ENCODE data around the gene ZNF487. TPM values are rescaled to one million over a fixed set of nuclear protein-coding genes. Genes with fewer than 3 reads are reported as not detected.

ZNF487 gene
- total RNA-seq, 1 experiment from 2014 or later: 4.0 TPM

- Histone ChIP-seq H3K27ac (ENCODE audit: low read depth, low read length) (no peak overlapping the region), H3K4me2 (ENCODE audit: low read length) (no peak overlapping the region), H3K9ac (ENCODE audit: low read length) (no peak overlapping the region), H3K9me3 (ENCODE audit: control insufficient read depth in 1 of 2, insufficient read depth in 1 of 2, low read depth in 1 of 2, low read length in 2 of 2) (peaks cover 25 to 26% of the 10 kb centered on the region in 2 experiments; a peak in 3 of 4 replicates), H3K9me2 (ENCODE audit: insufficient read depth) (no peaks in the 10 kb centered on the region), H3K36me3 (ENCODE audit: control insufficient read depth in 1 of 2, insufficient read depth in 2 of 2, low read length in 2 of 2) (no peaks in the 10 kb centered on the region), H4K20me1 (ENCODE audit: insufficient read depth) (no peaks in the 10 kb centered on the region), H3K4me1 (ENCODE audit: control insufficient read depth in 1 of 2, insufficient read depth in 2 of 2, low read length in 2 of 2) (no peaks in the 10 kb centered on the region), H2AFZ (ENCODE audit: low read depth, low read length, poor library complexity, severe bottlenecking) (no peak overlapping the region), H3K4me3 (replicated peaks in 1 of 2; ENCODE audit: low read depth in 1 of 2, low read length in 2 of 2) (no peak overlapping the region), H3K79me2 (ENCODE audit: insufficient read depth, low read length) (no peaks in the 10 kb centered on the region), H3K27me3 (ENCODE audit: insufficient read depth, low read length) (no peaks in the 10 kb centered on the region)
- ChIA-PET RAD21 (ENCODE audit: low non-redundant PET in 1 of 2, low total read pairs in 2 of 2, uncharacterized antibody in 2 of 2, unreplicated experiment in 2 of 2) (no interaction called here), POLR2A (no interaction called here), CTCF (no interaction called here)
- no peak for ATAC-seq
- TF ChIP-seq SRF (IDR thresholded peaks at IDR 0.05; ENCODE audit: low read depth) (no peak), SIN3A (IDR thresholded peaks at IDR 0.05; ENCODE audit: low read depth) (no peak), CBX3 (IDR thresholded peaks at IDR 0.05; ENCODE audit: low read depth) (no peak), SP1 (IDR thresholded peaks at IDR 0.05; ENCODE audit: low read depth) (no peak), ZNF274 (IDR thresholded peaks at IDR 0.05; ENCODE audit: low read depth, low read length) (peak; percentile 99)
- TF ChIP-seq, protein P1, sequence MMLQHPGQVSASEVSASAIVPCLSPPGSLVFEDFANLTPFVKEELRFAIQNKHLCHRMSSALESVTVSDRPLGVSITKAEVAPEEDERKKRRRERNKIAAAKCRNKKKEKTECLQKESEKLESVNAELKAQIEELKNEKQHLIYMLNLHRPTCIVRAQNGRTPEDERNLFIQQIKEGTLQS (IDR thresholded peaks at IDR 0.05): no peak
- intact Hi-C loops (cut with micrococcal nuclease): no loop called here
- no peak for DNase-seq (ENCODE audit: low read depth, low spot score)
- no TSS peak for BruUV-seq (replicated peaks)
Measured at GRCh38 chr10:43524434-43525247, 87.7 kb downstream of the ZNF487 start.

Other genes with a start within 250 kb of the ZNF487 start
- gene RASGEF1A, start 170.0 kb upstream of the ZNF487 start, total RNA-seq (2021; ENCODE audit: unreplicated experiment): 19.3 TPM
- gene FXYD4, start 65.5 kb upstream of the ZNF487 start, total RNA-seq (2021; ENCODE audit: unreplicated experiment): 0.71 TPM
- gene HNRNPF, start 27.9 kb upstream of the ZNF487 start, total RNA-seq (2021; ENCODE audit: unreplicated experiment): 333 TPM
- 4.4 TPM for gene ZNF239, start 137.5 kb downstream of the ZNF487 start, total RNA-seq (2021; ENCODE audit: unreplicated experiment)
- 5.8 TPM for gene ZNF485, start 169.3 kb downstream of the ZNF487 start, total RNA-seq (2021; ENCODE audit: unreplicated experiment)
- 10.3 TPM for gene ZNF32, start 211.8 kb downstream of the ZNF487 start, total RNA-seq (2021; ENCODE audit: unreplicated experiment)

All from HCT116 (cell line).